OCI-LY3 (cell line): Measurements from ENCODE around the gene LYST.

Source experiments
- CTCF ChIP-seq: fragments of 200-600, 300-600 bp; sonication (generic); IDR thresholded peaks from 2 replicates; pipeline ENCODE4 v1.5.1; 2014; ENCODE audit warnings: antibody characterized with exemption, low read length, low read depth
- EZH2phosphoT487 ChIP-seq: fragments of 200-600 bp; shearing (Covaris generic); IDR thresholded peaks from 2 replicates; pipeline ENCODE4 v1.6.1; 2018; ENCODE audit warnings: antibody characterized with exemption, mixed run types, low read depth

- TF ChIP-seq EZH2phosphoT487 (no peak), CTCF (no peak)
Observed at GRCh38 chr1:235741294-235741693, 125.4 kb downstream of the LYST start.
